ENCODE results near the gene MAB21L4.

The MAB21L4 gene

DNA sequence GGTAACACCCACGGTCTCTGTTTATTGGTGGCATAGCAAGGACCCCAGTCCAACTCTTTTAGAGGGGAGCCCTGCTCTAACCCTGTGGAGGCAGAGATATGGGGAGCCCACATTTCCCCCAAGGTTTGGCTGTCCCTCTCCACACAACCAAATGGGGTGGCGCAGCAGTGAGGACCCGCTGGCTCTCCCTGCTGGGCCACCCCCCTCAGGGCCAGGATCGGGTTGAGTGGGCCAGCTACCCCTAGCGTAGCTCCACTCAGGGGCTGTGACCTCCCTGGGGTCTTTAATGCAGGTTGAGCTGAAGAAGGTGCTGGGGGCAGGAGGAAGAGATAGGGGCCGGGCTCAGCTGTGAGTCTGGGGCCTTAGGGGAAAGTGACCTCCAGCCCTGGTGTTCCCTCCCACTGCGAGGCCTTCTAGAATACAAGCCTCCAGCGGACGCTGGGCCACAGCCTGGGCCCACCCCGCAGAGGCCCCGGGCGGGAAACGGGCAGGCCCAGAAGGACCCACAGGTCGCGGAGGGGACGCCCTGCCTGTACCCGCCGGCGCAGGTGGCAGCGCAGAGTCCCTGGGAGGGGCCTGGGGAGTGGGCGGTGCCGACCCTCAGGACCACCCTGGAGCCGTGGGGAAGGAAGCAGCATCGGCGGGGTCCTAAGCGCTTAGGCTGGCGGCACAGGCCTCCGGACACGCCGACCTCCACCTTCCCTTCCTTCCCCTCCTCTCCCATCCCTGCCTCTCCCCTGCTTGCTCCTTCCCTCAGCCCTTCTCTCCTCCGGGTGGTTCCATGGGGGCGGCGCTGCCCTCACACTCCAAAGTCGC is 19.8 kb upstream of the MAB21L4 start:
- no peak for DNase-seq (ENCODE audit: low read depth, low spot score)
- TF ChIP-seq FOXP2 (optimal IDR thresholded peaks at IDR 0.05; ENCODE audit: control extremely low read depth, extremely low read length, insufficient read depth) (no peak), EZH2 (IDR thresholded peaks at IDR 0.05) (no peak), POLR2AphosphoS5 (IDR thresholded peaks at IDR 0.05; ENCODE audit: borderline replicate concordance, low read depth, low read length) (no peak)
- no peaks in the 10 kb centered on the region for H3K36me3 ChIP-seq (ENCODE audit: insufficient read depth, low read length)
- no peak overlapping the region for H3K4me3 ChIP-seq
- H3K9me3 ChIP-seq (ENCODE audit: low read depth, low read length), result no peaks in the 10 kb centered on the region
- H3K9ac ChIP-seq (ENCODE audit: insufficient read length), result no peak overlapping the region
- H3K27ac ChIP-seq, result no peak overlapping the region

DNA sequence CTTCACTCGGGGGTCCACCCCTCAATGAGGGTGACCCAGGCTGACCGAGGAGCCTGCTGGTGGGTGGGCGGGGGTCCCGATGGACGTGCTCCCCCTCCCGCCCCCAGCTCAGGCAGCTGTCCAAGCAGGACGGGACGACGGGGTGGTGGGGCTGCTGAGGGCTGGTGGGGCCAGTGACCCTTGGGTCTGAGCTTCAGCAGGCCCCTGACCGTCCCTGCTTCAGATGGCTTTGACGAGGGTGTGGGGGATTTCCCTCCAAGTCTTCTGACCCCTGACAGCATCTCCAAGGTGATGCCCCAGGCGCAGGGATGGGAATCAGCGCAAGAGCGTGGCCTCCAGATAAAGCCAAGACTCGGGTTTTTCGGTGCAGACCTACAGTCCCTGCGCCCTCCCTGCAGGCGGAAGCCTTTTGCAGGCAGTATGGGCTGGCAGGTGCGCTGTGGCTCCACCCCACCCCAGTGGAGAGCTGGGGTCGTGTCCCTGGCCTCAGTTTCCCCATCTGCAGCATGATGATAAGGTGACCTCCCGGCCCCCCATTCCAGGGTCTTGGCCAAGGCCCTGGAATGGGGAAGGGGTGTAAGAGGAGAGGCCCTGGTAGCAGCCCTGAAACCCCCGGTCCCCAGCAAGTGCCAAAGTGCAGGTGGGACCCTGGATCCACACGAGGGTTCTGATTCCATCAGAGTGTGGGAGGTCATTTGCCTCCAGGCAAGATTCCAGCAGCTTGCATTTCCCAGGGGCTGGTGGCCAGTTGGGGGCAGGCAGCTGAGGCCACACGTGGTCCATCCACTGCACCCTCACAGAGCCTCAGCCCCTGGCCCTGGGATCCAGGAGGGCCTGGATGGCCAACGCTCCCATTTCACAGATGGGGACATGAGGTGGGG is 18.9 kb upstream of the MAB21L4 start:
- no peaks in the 10 kb centered on the region for H3K9me3 ChIP-seq (ENCODE audit: low read depth, low read length)
- H3K9ac ChIP-seq (ENCODE audit: insufficient read length), result no peak overlapping the region
- H3K36me3 ChIP-seq (ENCODE audit: insufficient read depth, low read length), result no peaks in the 10 kb centered on the region
- no peak for DNase-seq (ENCODE audit: low read depth, low spot score)
- H3K27ac ChIP-seq, result no peak overlapping the region
- H3K4me3 ChIP-seq, result no peak overlapping the region
- no peak for TF ChIP-seq FOXP2 (optimal IDR thresholded peaks at IDR 0.05; ENCODE audit: control extremely low read depth, extremely low read length, insufficient read depth)
- no peak for TF ChIP-seq EZH2 (IDR thresholded peaks at IDR 0.05)
- no peak for TF ChIP-seq POLR2AphosphoS5 (IDR thresholded peaks at IDR 0.05; ENCODE audit: borderline replicate concordance, low read depth, low read length)

DNA sequence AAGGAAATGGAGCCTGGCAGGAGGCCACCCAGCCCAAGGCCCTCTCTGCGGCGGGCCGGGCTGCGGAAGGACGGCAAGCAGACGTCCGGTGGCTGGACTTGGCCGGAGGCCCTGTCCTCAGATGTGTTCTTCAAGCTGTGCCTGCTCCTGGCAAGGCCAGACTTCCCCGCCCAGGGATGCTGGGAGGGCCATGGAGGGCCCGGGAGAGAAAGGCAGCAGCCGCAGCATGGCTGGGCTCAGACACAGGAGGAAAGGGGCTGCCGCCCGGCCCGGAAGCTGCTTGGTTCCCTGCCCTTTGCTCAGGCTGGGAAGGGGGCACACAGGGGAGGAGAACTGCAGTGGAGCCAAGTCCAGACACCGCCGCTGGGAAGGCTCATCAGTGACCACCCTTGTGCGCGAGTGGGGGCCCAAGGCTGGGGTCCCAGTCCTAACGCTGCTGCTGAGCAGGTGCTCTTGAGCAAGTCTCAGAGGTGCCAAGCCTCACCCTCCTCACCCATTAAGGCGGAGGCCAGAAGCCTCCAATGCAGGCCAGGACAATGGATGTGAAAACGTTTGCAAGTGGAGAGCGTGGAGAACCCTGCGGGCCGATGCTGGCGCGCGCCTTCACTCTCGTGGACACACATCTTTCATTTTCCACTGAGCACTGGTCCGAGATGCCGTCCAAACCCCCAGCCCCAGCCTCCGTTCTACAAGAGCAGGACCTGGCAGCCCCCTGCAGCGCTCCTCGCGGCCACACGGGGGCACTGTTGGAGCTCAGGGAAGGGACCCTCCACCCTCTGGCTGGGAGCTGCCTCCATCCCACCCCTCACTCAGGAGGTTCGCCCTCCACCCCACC is 18.1 kb upstream of the MAB21L4 start:
- no peak overlapping the region for H3K4me3 ChIP-seq

DNA sequence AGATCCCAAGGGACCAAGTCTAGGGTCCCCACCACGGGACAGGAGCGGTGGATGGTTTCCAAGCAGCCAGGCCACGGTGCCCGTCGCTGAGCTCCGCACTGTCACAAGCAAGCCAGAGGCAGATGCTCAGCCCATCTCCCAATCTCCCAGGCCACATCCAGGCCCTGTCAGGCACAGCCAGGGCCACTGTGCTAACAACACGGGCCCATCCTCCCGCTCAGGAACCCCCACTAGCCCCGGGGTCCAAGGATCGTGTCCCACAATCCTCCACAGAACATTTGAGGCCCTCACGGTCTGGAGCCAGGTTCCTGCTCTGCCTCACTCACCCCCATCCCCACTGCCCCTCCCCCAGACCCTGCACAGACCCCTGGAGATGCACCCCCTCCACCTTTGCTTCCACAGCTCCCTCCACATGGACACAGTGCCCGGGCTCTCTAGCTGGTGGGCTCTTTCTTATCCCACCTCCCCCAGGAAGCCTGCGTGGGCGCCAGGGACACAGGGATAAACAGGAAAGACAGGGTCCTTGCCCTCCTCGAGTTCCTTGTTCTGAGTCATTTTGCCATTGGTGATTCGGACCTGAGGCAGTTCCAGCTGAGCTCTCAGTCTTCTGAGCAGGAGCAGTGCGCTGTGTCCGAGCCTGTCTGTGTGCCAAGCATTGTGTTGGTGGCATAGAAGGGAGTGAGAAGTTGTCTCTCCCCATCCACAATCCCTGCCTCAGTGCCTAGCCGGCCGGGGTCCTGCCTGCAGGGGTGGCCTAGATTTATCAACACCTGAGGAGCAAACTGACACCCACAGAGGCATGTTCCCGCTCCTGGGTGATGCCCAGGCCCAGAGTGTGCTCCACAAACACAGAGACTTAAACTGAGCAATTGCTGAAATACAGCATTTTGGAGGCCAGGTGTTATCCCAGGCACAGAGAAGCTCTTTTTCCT is 17.2 kb upstream of the MAB21L4 start:
- TF ChIP-seq POLR2AphosphoS5 (IDR thresholded peaks at IDR 0.05; ENCODE audit: borderline replicate concordance, low read depth, low read length) (no peak), EZH2 (IDR thresholded peaks at IDR 0.05) (no peak), FOXP2 (optimal IDR thresholded peaks at IDR 0.05; ENCODE audit: control extremely low read depth, extremely low read length, insufficient read depth) (no peak)
- no peaks in the 10 kb centered on the region for H3K36me3 ChIP-seq (ENCODE audit: insufficient read depth, low read length)
- H3K9ac ChIP-seq (ENCODE audit: insufficient read length), result no peak overlapping the region
- no peaks in the 10 kb centered on the region for H3K9me3 ChIP-seq (ENCODE audit: low read depth, low read length)
- DNase-seq (ENCODE audit: low read depth, low spot score), result no peak
- no peak overlapping the region for H3K4me3 ChIP-seq
- H3K27ac ChIP-seq, result no peak overlapping the region

More for the DNA sequence above, 18.1 kb upstream of the MAB21L4 start:
- Histone ChIP-seq H3K9ac (ENCODE audit: insufficient read length) (no peak overlapping the region), H3K36me3 (ENCODE audit: insufficient read depth, low read length) (no peaks in the 10 kb centered on the region), H3K27ac (no peak overlapping the region), H3K9me3 (ENCODE audit: low read depth, low read length) (no peaks in the 10 kb centered on the region)
- DNase-seq (ENCODE audit: low read depth, low spot score), result no peak
- TF ChIP-seq FOXP2 (optimal IDR thresholded peaks at IDR 0.05; ENCODE audit: control extremely low read depth, extremely low read length, insufficient read depth), result no peak
- TF ChIP-seq EZH2 (IDR thresholded peaks at IDR 0.05), result no peak
- no peak for TF ChIP-seq POLR2AphosphoS5 (IDR thresholded peaks at IDR 0.05; ENCODE audit: borderline replicate concordance, low read depth, low read length)

DNA sequence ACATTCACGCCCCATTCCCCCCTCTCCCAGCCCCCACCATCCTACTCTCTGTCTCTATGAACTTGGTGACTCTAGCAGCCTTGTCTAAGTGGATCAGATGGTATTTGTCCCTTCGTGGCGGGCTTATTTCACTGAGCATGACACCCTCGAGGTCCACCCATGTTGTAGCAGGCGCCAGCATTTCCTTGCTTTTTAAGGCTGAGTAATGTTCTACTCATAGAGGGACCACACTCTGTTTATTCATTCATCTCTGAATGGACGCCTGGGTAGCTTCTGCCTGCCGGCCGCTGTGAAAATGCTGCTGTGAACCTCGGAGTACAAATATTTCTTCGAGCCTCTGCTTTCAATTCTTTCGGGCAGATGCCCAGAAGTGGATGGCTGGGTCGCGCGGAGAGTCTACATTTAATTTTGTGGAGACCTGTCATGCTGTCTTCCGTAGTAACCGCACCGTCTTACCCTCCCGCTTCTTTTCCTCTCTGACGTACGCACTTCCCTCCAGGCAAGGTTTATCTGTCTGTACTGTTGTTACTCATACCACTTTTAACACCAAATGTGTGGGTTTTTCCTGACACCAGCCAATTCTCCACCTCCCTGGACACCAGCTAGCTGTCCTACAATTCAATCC is 15.8 kb upstream of the MAB21L4 start:
- H3K9ac ChIP-seq (ENCODE audit: insufficient read length), result no peak overlapping the region
- H3K36me3 ChIP-seq (ENCODE audit: insufficient read depth, low read length), result no peaks in the 10 kb centered on the region
- no peak for TF ChIP-seq POLR2AphosphoS5 (IDR thresholded peaks at IDR 0.05; ENCODE audit: borderline replicate concordance, low read depth, low read length)
- no peak for TF ChIP-seq EZH2 (IDR thresholded peaks at IDR 0.05)
- no peak for TF ChIP-seq FOXP2 (optimal IDR thresholded peaks at IDR 0.05; ENCODE audit: control extremely low read depth, extremely low read length, insufficient read depth)
- no peak overlapping the region for H3K4me3 ChIP-seq
- no peak overlapping the region for H3K27ac ChIP-seq
- DNase-seq (ENCODE audit: low read depth, low spot score), result no peak
- H3K9me3 ChIP-seq (ENCODE audit: low read depth, low read length), result no peaks in the 10 kb centered on the region

DNA sequence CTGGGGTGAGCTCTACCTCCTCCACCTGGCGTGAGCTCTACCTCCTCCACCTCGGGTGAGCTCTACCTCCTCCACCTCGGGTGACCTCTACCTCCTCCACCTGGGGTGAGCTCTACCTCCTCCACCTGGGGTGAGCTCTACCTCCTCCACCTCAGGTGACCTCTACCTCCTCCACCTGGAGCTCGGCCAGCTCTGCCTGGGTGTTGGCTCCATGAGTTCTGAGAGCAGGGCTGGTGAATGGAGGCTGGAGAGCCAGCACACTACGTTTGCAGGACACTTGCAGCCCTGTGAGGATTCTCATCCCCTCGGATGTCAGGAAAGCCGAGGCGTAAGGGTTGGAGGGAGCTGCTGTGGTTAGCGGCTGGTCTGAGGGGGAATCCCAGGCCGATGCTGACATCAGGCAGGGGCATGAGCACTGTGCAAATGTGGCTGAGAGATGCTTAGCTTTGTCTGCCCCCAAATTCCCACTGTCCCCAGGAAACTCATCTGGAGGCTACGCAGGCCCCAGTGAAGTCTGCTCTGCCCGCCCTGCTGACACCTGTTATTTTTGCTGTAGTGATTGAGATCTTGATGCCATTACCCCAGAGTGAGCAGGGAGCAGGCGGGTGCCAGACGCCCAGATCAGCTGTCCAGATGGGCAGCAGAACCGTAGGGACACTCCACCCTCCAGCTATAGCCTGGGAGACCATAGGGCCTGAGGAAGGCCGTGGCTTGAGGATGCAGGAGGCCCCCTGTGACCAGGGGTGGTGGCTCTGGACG is 13.4 kb upstream of the MAB21L4 start:
- no peak for DNase-seq (ENCODE audit: low read depth, low spot score)

More for the DNA sequence above, 13.4 kb upstream of the MAB21L4 start:
- no peak overlapping the region for H3K9ac ChIP-seq (ENCODE audit: insufficient read length)
- no peak overlapping the region for H3K4me3 ChIP-seq
- TF ChIP-seq FOXP2 (optimal IDR thresholded peaks at IDR 0.05; ENCODE audit: control extremely low read depth, extremely low read length, insufficient read depth) (no peak), POLR2AphosphoS5 (IDR thresholded peaks at IDR 0.05; ENCODE audit: borderline replicate concordance, low read depth, low read length) (no peak), EZH2 (IDR thresholded peaks at IDR 0.05) (no peak)
- no peaks in the 10 kb centered on the region for H3K9me3 ChIP-seq (ENCODE audit: low read depth, low read length)
- H3K27ac ChIP-seq, result no peak overlapping the region
- no peaks in the 10 kb centered on the region for H3K36me3 ChIP-seq (ENCODE audit: insufficient read depth, low read length)
